Activated CD8-positive, alpha-beta T cell treated with anti-CD3 and anti-CD28 coated beads for 36 hours (primary cell): ENCODE measurements around the gene ATXN1. TPM values are rescaled to one million over a fixed set of nuclear protein-coding genes. Genes with fewer than 3 reads are reported as not detected.
A peak's percentile ranks its signal among the peaks of the same experiment; 100 is the strongest.

Source experiments
- ATAC-seq: fragments of 200-7000 bp; cut with Tn5 transposase; one replicate; pipeline ENCODE4 v1.10.0; 2021; ENCODE audit warnings: mild to moderate bottlenecking, moderate library complexity
- CTCF ChIA-PET: fragments of 350-600 bp; sonication (Branson Sonifier 250); formaldehyde crosslinking; loops from one replicate; lab custom pipeline; 2021; ENCODE audit warnings: antibody characterized with exemption; lab: Charles Lee
- POLR2A ChIA-PET: fragments of 350-600 bp; sonication (Branson Sonifier 250); formaldehyde crosslinking; loops from one replicate; lab custom pipeline; 2021; ENCODE audit warnings: antibody characterized with exemption; lab: Charles Lee
- DNase-seq: peaks from one replicate; pipeline ENCODE4 v3.0.0-alpha.2; 2020
- H3K27ac Mint-ChIP-seq: one replicate; pipeline ENCODE4 v1.8.0; 2021; ENCODE audit warnings: mild to moderate bottlenecking, mixed read lengths
- H3K27me3 Mint-ChIP-seq: one replicate; pipeline ENCODE4 v1.8.0; 2021; ENCODE audit warnings: mixed read lengths
- H3K36me3 Mint-ChIP-seq: one replicate; pipeline ENCODE4 v1.8.0; 2021; ENCODE audit warnings: low read depth, mixed read lengths
- H3K4me1 Mint-ChIP-seq: one replicate; pipeline ENCODE4 v1.8.0; 2021; ENCODE audit warnings: low read depth, mixed read lengths
- H3K4me3 Mint-ChIP-seq: one replicate; pipeline ENCODE4 v1.8.0; 2021; ENCODE audit warnings: mild to moderate bottlenecking, moderate library complexity, mixed read lengths
- H3K9me3 Mint-ChIP-seq: one replicate; pipeline ENCODE4 v1.8.0; 2021; ENCODE audit warnings: mixed read lengths
- intact Hi-C: fragments of 100-400 bp; cut with micrococcal nuclease; formaldehyde crosslinking; loops from one replicate; pipeline ENCODE4 v1.10.0; 2022
- total RNA-seq, 2 experiments: library from RNA; stranded (reverse); gene quantifications; one replicate each; pipeline ENCODE4 v1.2.3, GENCODE V29; 2021
- TF ChIP-seq, protein P1 (sequence below): fragments of 200-600 bp; IDR thresholded peaks from one replicate; pipeline ENCODE4 v1.8.0; 2022; ENCODE audit warnings: antibody characterized with exemption, mild to moderate bottlenecking

ATXN1 gene
- total RNA-seq, 2 experiments from 2014 or later, result 35.4 to 40.8 TPM

DNA sequence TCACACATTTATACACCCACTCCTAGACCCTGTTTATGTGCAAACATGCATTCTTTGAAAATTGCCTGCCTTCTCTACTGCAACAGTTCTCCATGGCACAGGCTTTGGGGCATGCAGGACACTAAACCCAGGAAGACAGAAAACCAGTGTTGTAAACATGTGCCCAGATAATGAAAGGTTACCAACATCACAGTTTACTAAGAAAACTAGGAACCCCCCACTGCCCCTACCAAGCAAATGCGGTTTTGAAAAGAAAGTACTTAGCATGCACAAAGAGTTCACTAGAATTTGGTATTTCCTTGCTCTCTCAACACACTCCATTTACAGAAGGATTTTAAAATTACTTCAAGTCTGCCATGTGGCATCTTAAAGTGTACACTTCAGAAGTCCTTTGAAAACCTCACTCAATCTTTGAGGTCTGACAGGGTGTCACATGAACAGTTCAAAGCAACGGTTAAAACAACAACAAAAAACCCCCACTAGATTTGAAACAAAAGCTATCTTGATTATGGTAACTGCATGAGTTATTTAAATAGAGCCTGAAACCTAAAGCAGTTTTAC, 277.9 kb downstream of the ATXN1 start:
- intact Hi-C loops, result loop anchor here (2.0 to 10.0 kb wide), 4 partner anchors 61 to 471 kb away; partner anchors contain the start of gene ATXN1
- ATAC-seq, result peak; percentile 40
- H3K4me1 Mint-ChIP-seq, result peaks cover 88% of the 10 kb centered on the region
- peaks cover 58% of the 10 kb centered on the region for H3K36me3 Mint-ChIP-seq
- H3K4me3 Mint-ChIP-seq, result peak overlapping the region; percentile 60
- DNase-seq, result peak; percentile 70
- no peaks in the 10 kb centered on the region for H3K9me3 Mint-ChIP-seq
- CTCF ChIA-PET, result interaction anchor here (0.9 to 2.3 kb wide), 4 partner anchors 12 to 280 kb away, joined by 4 to 9 read pairs (median 6); no protein-coding TSS in a partner anchor
- TF ChIP-seq, protein P1, sequence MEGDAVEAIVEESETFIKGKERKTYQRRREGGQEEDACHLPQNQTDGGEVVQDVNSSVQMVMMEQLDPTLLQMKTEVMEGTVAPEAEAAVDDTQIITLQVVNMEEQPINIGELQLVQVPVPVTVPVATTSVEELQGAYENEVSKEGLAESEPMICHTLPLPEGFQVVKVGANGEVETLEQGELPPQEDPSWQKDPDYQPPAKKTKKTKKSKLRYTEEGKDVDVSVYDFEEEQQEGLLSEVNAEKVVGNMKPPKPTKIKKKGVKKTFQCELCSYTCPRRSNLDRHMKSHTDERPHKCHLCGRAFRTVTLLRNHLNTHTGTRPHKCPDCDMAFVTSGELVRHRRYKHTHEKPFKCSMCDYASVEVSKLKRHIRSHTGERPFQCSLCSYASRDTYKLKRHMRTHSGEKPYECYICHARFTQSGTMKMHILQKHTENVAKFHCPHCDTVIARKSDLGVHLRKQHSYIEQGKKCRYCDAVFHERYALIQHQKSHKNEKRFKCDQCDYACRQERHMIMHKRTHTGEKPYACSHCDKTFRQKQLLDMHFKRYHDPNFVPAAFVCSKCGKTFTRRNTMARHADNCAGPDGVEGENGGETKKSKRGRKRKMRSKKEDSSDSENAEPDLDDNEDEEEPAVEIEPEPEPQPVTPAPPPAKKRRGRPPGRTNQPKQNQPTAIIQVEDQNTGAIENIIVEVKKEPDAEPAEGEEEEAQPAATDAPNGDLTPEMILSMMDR, result no peak
- H3K27ac Mint-ChIP-seq, result peak overlapping the region; percentile 96
- no peaks in the 10 kb centered on the region for H3K27me3 Mint-ChIP-seq
- POLR2A ChIA-PET, result interaction anchor here (0.6 to 1.6 kb wide), 11 partner anchors 11 to 324 kb away, joined by 3 to 5 read pairs (median 3); no protein-coding TSS in a partner anchor

DNA sequence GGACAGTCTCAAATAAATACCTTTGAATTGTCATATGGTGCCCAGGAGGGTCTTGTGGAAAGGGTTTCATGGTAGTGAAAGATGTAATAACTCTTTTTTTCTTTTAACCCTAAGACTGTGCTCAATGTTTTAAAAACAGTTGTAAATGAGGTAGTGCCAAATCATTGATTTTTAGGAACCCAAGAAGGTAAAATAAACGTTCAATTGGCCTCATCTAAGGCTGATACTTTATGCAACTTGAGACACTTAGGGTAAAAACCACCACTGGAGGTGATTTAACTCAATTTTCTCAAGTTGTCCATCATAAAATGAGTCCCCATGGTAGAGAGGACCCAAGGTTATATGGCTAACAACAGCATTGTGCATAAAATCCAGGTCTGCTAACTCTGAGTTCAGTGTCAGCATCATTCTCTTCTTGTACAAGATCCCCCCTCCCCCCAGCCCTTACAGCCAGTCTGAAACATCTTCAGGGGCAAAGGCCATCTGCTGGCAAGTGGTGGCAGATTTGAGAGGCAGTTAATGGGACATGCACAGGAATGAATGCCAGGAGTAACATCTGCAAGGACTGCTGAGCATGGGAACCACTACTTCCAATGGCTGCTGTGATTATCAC, 278.5 kb downstream of the ATXN1 start:
- TF ChIP-seq, protein P1, result no peak
- H3K4me3 Mint-ChIP-seq, result peak overlapping the region; percentile 60
- ATAC-seq (peak; percentile 7), DNase-seq (peak; percentile 65)
- no peaks in the 10 kb centered on the region for H3K27me3 Mint-ChIP-seq
- ChIA-PET CTCF (interaction anchor here (0.7 to 2.3 kb wide), 5 partner anchors 9 to 281 kb away, joined by 3 to 9 read pairs (median 5); no protein-coding TSS in a partner anchor), POLR2A (interaction anchor here (0.7 to 1.0 kb wide), 6 partner anchors 8 to 279 kb away, joined by 3 to 4 read pairs (median 3); no protein-coding TSS in a partner anchor)
- H3K36me3 Mint-ChIP-seq, result peaks cover 61% of the 10 kb centered on the region
- no peaks in the 10 kb centered on the region for H3K9me3 Mint-ChIP-seq
- H3K4me1 Mint-ChIP-seq, result peaks cover 87% of the 10 kb centered on the region
- intact Hi-C loops, result loop anchor here (2.0 to 10.0 kb wide), 4 partner anchors 61 to 472 kb away; partner anchors contain the start of gene ATXN1
- peak overlapping the region; percentile 96 for H3K27ac Mint-ChIP-seq

DNA sequence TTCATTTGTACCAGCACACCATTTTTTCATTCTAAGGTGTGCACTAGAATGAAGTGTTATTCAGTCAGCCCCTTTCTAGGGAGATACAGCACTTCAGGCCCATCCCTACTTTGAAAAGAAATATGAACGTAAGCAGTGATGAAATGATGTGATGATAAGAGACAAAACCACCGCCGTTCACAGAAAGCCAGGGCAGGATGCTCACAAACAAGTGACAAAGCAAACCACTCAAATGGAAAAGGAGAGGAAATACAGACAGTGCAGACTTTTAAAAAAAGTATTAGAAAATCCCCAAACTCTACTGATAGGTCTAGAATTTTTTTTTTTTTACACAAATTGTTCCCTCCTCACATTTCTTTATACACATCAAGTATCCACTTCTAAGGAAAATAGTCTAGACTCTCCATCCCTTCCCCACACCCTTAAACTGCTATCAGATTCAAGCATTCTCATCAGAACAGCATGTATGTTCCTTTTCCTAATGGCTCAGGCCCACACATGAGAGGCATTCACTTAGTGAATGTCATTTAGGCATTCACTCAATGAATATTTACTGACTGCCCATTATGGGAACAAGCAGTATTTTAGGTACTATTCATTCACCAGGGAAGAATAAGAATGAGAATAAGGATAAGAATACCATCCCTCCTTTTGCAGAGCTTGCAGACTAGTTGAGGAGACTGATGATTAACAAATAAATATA, 279.4 kb downstream of the ATXN1 start:
- Mint-ChIP-seq H3K36me3 (peaks cover 69% of the 10 kb centered on the region), H3K4me1 (peaks cover 86% of the 10 kb centered on the region), H3K9me3 (no peaks in the 10 kb centered on the region), H3K27ac (peak overlapping the region; percentile 96), H3K4me3 (peak overlapping the region; percentile 6), H3K27me3 (no peaks in the 10 kb centered on the region)
- DNase-seq (peak; percentile 84), ATAC-seq (peak; percentile 79)
- intact Hi-C loops, result loop anchor here (2.0 to 10.0 kb wide), 4 partner anchors 60 to 473 kb away; partner anchors contain the start of gene ATXN1
- CTCF ChIA-PET, result interaction anchor here (0.8 to 1.8 kb wide), 3 partner anchors 8 to 281 kb away, joined by 3 to 7 read pairs (median 5); no protein-coding TSS in a partner anchor
- TF ChIP-seq, protein P1, result no peak
- POLR2A ChIA-PET, result interaction anchor here (0.7 to 2.4 kb wide), 8 partner anchors 7 to 281 kb away, joined by 3 to 16 read pairs (median 3); no protein-coding TSS in a partner anchor

DNA sequence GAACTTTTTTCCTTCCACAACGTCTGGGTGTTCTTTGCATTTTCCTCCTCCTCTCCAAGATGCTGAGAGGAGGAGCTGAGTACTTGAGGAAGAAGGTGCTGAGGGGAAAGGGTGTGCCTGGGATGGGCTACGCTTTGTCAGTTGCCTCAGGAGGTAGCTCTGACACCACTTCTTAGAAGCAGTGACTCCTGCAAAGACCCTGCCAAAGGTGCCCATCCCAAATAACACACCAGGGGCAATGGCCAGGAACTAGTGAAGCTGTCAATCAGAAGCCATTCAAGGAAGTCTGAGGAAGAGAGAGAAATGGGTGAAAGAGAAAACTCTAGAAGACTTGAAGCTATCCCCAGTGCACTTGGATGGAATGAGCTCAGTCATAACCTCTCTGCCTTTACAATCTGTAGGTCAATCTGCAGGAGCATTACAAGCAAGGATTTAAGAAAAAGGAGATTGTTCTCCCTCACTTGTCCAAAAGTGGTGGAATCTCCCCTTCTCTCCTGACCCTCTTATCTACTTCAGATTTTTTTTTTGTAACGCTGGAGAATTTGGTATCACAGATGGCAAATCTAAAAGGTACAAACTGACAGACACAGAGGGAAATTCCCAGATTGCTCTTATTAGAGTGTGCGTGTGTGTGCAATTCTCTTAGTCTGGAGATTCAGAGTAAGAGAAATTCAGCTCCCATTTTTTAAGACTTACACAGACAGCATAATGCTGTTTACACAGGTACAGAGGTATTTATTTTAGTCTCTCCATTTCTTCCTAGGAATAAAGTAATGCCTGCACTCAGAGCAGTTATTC, 280.3 kb downstream of the ATXN1 start:
- no peak for ATAC-seq

More for the DNA sequence above, 280.3 kb downstream of the ATXN1 start:
- Mint-ChIP-seq H3K4me1 (peaks cover 84% of the 10 kb centered on the region), H3K9me3 (no peaks in the 10 kb centered on the region), H3K27me3 (no peaks in the 10 kb centered on the region), H3K4me3 (peak overlapping the region; percentile 31), H3K27ac (peak overlapping the region; percentile 96), H3K36me3 (peaks cover 63% of the 10 kb centered on the region)
- ChIA-PET CTCF (interaction anchor here (0.6 to 1.8 kb wide), 11 partner anchors 9 to 282 kb away, joined by 3 to 7 read pairs (median 3); partner anchors contain the start of gene ATXN1), POLR2A (interaction anchor here (0.8 to 2.4 kb wide), 6 partner anchors 10 to 282 kb away, joined by 3 to 16 read pairs (median 4); no protein-coding TSS in a partner anchor)
- TF ChIP-seq, protein P1, result no peak
- intact Hi-C loops, result loop anchor here (5.0 to 10.0 kb wide), 3 partner anchors 59 to 474 kb away; no protein-coding TSS in a partner anchor
- DNase-seq, result no peak
